HG02943 (cell line): ENCODE results near the gene PARD3B.

Experiments used
- ATAC-seq: cut with Tn5 transposase; IDR thresholded peaks from one replicate; pipeline ENCODE4 v1.9.1; 2021; ENCODE audit warnings: mild to moderate bottlenecking, low read depth, moderate library complexity; ENCODE audit not compliant: unreplicated experiment

Gene PARD3B

DNA sequence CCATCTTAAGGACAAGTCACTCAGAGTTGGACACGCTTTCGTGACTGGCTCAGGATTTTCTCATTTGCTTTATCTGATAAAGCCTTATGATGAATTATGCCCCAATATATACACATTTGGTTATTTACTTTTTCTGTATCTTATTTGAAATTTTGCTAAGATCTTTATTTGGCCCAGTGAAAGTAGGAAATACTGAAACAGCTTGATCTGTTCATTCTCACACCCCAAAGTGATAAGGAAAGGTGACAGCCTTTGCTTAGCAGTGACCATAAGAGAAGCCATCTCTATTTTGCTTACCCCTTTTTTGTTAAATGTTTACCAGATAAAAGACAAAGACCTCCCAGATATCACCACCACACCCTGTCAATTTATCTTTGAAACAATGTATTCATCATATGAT is 428.3 kb downstream of the PARD3B start:
- ATAC-seq = no peak

- ATAC-seq = no peak
Measured at GRCh38 chr2:204974487-204974886, 429.2 kb downstream of the PARD3B start.

GRCh38 chr2:204977914-204978313 is 432.6 kb downstream of the PARD3B start:
- no peak for ATAC-seq

DNA sequence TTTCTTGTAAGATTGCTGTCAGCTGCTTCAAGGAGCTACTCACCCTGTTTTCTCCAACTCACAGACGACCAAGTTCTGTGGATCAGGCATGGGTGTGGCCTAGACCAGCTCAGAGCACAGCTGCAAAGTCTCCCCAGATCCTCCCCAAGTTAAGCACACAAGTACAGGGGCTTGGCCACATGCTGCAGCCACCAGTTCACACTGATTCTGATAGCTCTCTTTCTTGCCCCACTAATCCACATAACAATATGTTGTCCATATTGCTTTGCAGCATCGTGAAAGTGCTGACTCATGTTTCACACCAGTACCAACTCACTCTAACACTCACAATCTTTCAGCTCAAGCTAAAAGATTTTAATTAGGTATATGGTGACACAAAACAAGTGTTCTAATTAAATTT is 437.0 kb downstream of the PARD3B start:
- ATAC-seq = no peak

DNA sequence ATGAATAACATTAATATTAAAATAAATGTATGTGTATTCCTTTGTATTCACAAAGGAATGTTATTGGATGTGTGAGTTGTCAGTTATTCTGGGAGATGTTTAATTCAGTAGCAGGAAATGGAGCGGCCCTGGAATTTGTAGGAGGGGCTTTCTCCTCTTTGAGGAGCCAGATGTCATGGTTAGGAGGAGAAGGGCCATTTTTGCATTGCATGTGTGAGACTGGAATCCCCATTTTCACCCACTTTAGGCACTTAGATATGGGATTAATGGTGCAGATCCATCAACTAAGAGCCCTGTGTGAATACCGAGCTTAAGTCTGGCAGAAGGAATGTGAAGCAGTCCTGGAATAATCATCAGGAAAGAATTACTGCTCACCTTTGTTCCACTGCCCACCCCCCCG is 439.2 kb downstream of the PARD3B start:
- ATAC-seq = no peak

DNA sequence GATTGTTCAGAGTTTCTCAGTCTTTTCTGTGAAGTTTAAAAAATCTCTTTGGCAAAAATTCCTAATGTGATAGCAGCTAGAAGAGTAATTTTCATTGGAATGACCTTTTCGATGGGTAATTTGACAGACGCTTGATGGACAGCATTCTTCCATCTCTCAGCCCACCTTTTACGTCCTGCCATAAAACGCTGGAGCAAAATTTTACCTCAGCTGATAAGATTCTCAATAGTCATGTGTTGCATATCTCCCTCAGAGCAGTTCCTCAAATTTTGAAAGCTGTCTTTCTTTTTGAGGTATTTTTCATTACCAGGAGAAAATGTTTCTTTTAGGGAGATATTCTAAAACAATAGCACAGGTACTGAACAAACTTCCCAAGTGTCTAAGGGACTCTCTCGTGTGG is 441.4 kb downstream of the PARD3B start:
- no peak for ATAC-seq

DNA sequence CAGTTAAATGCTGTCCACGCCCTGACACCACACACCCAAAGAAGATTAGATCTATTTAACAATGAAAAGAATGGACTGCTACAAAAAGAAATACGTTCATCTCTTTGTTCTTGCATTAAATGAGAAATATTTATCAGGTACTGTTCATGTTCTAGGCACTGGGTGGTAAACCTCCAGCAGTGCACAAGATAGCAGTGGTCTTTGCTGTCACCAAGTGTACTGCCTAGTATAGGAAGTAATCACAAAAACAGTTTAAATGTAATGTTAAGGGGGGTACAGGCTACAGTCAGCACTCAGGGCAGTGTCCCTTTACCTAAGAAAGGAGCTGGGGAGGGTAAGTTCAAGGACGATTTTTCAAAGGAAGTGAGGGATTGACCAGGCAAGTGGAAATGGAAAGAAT is 443.6 kb downstream of the PARD3B start:
- ATAC-seq = no peak

DNA sequence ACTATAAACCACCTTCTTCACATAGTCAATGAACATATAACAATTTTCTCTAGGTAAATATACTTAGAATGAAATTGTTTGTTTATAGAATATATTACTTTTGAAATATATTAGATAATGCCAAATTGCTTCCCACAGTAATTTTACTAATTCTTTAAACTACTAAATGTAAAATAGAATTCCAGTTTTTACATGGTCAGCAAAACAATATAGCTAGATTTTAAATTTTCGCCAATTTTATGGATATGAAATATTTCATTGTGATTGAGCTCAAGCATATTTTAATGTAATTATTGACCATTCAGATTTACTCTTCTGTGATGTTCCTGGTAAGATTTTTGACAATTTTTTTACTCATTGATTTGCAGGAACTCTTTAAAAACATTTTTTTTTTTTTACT is 444.6 kb downstream of the PARD3B start:
- no peak for ATAC-seq

GRCh38 chr2:205001300-205001966 is 456.2 kb downstream of the PARD3B start:
- ATAC-seq = no peak

- ATAC-seq = no peak
Measured at GRCh38 chr2:205002390-205002789, 457.1 kb downstream of the PARD3B start.

DNA sequence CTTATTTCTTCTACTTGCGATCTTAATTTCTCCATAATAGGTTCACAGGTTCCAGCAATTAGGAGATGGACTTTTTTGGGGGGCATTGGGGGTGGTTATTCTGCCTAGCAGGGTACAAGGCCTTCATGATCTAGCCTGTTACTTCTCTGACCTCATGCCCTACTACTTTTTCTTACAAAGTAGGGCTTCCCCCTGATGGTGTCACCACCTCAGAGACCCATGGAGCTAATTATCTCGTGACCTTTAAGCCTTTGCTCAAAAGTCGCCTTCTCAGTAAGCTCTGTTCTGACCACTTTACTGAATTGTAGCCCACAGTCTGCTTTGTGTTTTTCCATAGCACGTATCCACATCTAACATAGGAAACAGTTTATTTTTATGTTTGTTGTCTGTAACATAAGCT is 458.0 kb downstream of the PARD3B start:
- no peak for ATAC-seq

DNA sequence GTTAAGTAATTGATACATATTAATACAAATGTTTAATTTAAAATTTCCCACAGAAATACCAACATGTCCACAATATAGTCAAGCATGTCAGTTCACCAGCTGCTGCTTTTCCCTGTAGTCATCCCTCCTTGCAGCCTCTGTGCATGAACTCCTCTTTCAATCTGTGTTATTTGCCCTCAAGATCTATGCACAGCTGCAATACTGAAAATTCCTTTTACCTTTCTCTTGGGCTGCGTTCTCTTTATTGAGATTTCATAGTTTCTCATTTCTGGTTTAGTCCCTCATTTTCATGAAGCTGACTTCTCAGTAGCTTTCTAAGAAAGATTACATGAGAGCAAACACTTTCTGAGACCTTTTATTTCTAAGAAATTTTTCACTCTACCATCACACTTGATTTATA is 464.9 kb downstream of the PARD3B start:
- ATAC-seq = no peak

DNA sequence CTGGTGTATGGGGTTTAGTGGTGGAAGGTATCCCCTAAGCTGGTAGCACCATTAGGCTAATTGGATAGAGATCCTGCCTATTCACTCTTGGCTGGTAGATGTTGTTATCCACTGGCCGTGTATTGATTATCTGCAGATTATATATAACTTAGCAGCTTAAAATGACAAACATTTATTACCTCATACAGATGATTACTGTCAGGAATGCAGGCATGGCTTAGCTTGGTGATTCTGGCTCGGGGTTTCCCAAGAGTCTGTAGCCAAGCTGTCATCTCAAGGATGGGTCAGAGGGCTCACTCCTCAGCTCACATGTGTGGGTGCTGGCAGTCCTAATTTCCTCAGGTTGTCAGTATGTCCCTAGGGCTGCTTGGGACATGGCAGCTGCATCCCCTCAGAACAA is 465.8 kb downstream of the PARD3B start:
- no peak for ATAC-seq

DNA sequence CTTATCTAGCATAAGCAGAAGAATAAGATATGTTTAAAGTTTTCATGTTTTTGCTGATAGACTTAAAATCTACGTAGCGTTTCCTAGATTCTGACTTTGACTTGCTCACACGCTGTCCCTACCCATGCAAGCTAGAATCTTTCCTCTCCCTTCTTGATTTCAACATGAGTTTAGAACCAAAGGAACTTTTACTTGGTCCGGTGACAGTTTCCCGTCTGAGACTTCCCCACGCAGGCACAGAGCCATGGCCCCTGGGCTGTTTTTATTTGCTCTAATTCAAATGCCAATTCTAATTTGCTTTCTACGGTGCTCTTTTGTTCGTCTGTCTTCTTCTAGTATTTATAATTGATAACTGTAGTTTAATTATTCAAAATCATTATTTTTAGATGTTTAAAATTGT is 467.7 kb downstream of the PARD3B start:
- no peak for ATAC-seq

DNA sequence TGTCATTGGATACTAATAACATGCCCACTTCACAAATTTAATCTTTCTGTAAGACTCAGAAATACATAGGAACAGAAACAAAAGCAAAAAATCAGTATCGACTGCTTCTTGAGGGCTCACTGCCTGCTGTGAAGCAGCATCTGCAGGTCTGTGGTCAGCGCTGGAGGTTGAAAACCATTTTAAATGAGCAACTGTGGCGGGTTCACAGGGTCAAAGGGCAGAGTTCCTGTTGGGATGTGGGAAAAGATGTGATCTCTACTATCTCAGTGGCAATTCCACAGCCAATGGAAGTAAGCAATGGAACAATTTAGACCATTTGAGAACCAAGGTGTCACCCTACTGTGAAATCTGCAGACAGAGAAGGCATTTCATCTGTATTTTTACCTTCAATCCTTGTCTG is 468.3 kb downstream of the PARD3B start:
- ATAC-seq = no peak

- no peak for ATAC-seq
Measured at GRCh38 chr2:205014201-205014600, 468.9 kb downstream of the PARD3B start.

GRCh38 chr2:205017381-205017780 is 472.1 kb downstream of the PARD3B start:
- ATAC-seq = no peak

DNA sequence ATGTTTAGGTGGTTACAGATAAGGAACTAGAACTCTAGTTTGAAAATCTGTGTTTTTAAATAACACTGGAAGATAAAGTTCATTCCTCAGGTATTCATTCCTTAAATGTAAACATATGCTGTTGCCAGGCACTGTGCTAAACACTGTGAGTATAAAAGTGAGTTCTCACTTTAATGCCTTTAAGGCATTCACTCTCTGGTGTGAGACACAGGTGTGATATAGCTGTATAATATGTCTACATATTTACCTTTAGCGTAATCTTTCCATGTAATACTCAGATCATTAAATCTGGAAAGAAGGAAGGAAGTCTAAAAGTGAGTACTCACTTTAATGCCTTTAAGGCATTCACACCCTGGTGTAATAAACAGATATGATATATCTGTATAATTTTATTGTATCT is 472.6 kb downstream of the PARD3B start:
- no peak for ATAC-seq

GRCh38 chr2:205020673-205021072 is 475.4 kb downstream of the PARD3B start:
- no peak for ATAC-seq

- ATAC-seq = no peak
Measured at GRCh38 chr2:205022841-205023240, 477.6 kb downstream of the PARD3B start.

DNA sequence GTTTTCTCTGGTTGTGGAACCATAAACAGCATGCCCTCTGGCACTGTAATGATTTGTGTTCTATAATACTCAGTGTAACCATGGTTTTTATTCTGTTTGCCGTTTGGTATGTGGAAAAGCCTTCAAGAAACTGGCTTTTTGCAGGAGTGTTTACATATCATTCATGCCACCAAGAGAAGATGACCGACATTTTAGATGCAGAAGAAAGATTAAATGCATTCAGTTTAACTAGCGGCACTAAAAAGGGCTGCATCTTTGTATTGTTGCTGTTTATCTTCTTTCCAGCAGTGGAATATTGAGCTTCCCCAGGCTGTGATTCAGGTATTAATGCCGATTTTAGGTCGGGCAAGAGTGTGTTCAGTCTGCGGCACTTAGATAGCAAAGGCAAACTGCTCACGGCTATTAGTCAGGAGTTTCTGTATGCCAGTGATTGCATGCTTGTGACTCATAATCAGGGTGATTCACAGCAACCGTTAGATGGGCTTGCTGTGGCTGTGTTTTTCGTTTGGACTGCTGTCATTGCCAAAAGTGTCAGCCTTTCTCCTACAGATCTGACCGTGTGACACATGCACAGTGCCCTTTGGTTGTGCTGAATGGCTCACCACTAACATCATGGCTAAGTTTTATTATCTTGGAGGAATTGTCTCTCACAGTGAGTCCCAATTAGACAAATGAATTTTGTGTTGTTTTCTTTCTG is 479.7 kb downstream of the PARD3B start:
- no peak for ATAC-seq

GRCh38 chr2:205025580-205026240 is 480.4 kb downstream of the PARD3B start:
- ATAC-seq = no peak
